ENCODE data around the gene GATD1.

The GATD1 gene

GRCh38 chr11:724049-724777, 53.1 kb downstream of the GATD1 start:
- H3K9me3 Mint-ChIP-seq: no peaks in the 10 kb centered on the region
- no peak for ATAC-seq
- H3K27ac Mint-ChIP-seq: no peak overlapping the region
- H3K36me3 Mint-ChIP-seq: peaks cover 5% of the 10 kb centered on the region
- peak overlapping the region; percentile 73 for H3K4me3 Mint-ChIP-seq
- no peak for DNase-seq (ENCODE audit: low spot score in 2 of 2)
- peaks cover 27% of the 10 kb centered on the region for H3K4me1 Mint-ChIP-seq

DNA sequence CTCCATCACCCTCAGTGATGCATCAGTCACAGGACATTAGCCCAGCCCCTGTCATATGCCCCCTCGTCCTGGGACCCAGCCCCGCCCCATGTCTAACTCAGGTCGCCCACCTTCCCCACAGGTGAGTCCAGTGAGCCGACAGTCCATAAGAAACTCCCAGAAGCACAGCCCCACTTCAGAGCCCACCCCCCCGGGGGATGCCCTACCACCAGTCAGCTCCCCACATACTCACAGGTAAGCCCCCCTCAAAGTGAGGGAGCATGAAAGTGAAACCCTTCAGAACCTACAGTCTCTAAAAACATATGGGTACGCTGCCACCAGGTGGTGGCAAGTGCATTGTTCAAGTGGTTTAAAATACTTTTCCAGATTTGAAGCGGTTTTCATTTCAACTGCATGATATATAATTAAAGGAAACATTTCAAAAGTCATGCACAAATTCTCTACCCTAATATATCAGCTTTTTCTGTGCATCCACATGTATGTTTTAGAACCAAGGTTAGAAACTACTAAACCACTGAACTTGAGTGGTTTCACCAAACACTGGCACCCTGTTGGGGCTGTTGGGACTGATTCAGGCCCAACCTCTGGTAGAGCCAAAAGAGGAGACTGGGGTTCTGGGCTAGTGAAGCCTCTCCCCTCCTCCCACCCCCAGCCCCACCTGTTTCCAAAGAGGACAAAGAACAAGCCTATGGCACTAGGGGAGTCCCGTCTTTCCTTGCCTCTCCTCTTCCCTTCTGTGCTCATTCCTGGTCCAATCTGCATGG, 54.0 kb downstream of the GATD1 start:
- DNase-seq (ENCODE audit: low spot score in 2 of 2) (peak in 1 of 2 donors; percentile 62), ATAC-seq (peak; percentile 22)
- Mint-ChIP-seq H3K27ac (peak overlapping the region; percentile 53), H3K9me3 (no peaks in the 10 kb centered on the region), H3K36me3 (peaks cover 5% of the 10 kb centered on the region), H3K4me1 (peaks cover 27% of the 10 kb centered on the region), H3K4me3 (peak overlapping the region; percentile 68)

DNA sequence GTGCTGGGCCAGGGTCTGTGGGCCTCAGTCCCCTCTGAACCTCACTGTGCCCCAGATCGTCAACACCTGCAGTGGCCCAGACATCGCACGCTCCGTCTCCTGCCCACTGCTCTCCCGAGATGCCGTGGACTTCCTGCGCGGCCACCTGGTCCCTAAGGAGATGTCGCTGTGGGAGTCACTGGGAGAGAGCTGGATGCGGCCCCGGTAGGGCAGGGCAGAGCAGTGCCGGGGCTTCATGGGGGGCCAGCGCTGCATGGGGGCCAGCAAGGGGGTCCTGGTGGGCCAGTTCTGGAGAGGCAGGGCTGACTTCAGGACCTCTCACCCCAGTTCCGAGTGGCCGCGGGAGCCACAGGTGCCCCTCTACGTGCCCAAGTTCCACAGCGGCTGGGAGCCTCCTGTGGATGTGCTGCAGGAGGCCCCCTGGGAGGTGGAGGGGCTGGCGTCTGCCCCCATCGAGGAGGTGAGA, 54.9 kb downstream of the GATD1 start:
- H3K4me1 Mint-ChIP-seq: peaks cover 27% of the 10 kb centered on the region
- no peak for ATAC-seq
- peaks cover 5% of the 10 kb centered on the region for H3K36me3 Mint-ChIP-seq
- H3K4me3 Mint-ChIP-seq: peak overlapping the region; percentile 61
- no peak overlapping the region for H3K27ac Mint-ChIP-seq
- DNase-seq (ENCODE audit: low spot score in 2 of 2): no peak
- H3K9me3 Mint-ChIP-seq: no peaks in the 10 kb centered on the region

DNA sequence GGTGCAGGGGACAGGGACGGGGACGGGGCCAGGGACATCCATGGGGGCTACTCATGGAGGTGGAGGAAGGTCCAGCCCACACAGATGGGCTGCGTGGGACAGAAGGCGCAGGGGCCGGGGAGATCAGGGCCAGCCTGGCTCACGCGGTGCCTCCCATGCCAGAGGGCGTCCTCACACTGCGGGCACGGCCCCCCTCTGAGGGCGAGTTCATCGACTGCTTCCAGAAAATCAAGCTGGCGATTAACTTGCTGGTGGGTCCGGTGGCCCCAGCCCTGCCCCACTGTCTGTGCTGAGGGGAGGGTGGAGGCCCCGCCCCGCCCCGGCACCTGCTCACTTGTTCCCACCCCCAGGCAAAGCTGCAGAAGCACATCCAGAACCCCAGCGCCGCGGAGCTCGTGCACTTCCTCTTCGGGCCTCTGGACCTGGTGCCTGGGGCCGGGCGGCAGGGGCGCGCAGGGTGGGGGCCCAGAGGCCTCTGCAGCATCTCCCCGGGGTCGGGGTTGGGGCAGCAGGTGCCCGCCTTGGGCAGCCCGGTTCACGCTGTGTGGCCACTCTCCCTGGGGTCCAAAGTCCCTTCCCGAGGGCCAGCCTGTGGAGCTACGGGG, 55.4 kb downstream of the GATD1 start:
- peak; percentile 38 for ATAC-seq
- Mint-ChIP-seq H3K36me3 (peaks cover 5% of the 10 kb centered on the region), H3K27ac (no peak overlapping the region), H3K4me3 (peak overlapping the region; percentile 61), H3K4me1 (peaks cover 22% of the 10 kb centered on the region), H3K9me3 (no peaks in the 10 kb centered on the region)
- DNase-seq (ENCODE audit: low spot score in 2 of 2): peak in 1 of 2 donors; percentile 65

DNA sequence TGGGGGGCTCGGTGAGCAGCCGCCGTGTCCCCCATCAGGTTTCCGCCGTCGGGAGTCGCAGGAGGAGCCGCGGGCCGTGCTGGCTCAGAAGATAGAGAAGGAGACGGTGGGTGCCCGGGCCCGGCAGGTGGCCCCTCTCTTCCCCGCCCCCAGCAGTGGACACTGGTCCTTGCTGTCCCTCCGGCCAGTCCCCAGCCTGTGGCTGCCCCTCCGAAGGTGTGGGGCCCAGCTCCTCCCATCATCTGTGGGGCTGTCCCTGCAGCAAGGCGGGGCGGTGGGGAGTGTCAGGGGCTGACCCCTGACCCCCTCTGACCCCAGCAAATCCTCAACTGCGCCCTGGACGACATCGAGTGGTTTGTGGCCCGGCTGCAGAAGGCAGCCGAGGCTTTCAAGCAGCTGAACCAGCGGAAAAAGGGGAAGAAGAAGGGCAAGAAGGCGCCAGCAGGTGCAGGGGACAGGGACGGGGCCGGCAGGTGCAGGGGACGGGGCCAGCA, 56.0 kb downstream of the GATD1 start:
- no peaks in the 10 kb centered on the region for H3K9me3 Mint-ChIP-seq
- DNase-seq (ENCODE audit: low spot score in 2 of 2) (no peak), ATAC-seq (no peak)
- no peak overlapping the region for H3K27ac Mint-ChIP-seq
- peaks cover 5% of the 10 kb centered on the region for H3K36me3 Mint-ChIP-seq
- H3K4me1 Mint-ChIP-seq: peaks cover 18% of the 10 kb centered on the region
- H3K4me3 Mint-ChIP-seq: peak overlapping the region; percentile 61

DNA sequence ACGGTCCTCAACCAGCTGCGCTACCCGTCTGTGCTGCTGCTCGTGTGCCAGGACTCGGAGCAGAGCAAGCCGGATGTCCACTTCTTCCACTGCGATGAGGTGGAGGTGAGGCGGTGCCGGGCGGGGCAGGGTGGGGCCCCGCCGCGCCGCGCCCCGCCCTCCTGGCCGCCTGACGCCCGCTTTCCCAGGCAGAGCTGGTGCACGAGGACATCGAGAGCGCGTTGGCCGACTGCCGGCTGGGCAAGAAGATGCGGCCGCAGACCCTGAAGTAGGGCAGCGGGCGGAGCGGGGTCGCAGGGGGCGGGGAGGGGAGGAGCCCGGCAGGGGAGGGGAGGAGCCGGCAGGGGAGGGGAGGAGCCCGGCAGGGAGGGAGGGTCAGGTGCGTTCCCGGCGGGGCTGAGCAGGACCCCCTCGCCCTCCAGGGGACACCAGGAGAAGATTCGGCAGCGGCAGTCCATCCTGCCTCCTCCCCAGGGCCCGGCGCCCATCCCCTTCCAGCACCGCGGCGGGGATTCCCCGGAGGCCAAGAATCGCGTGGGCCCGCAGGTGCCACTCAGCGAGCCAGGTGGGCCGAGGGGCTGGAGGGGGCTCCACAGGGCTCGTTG, 56.5 kb downstream of the GATD1 start:
- peak; percentile 67 to 71 for DNase-seq (ENCODE audit: low spot score in 2 of 2)
- peak overlapping the region; percentile 61 for H3K4me3 Mint-ChIP-seq
- peaks cover 18% of the 10 kb centered on the region for H3K4me1 Mint-ChIP-seq
- no peaks in the 10 kb centered on the region for H3K9me3 Mint-ChIP-seq
- H3K27ac Mint-ChIP-seq: no peak overlapping the region
- peak; percentile 79 for ATAC-seq
- H3K36me3 Mint-ChIP-seq: peaks cover 5% of the 10 kb centered on the region

- Mint-ChIP-seq H3K36me3 (peaks cover 5% of the 10 kb centered on the region), H3K27ac (no peak overlapping the region), H3K4me1 (peaks cover 18% of the 10 kb centered on the region), H3K4me3 (peak overlapping the region; percentile 61), H3K9me3 (no peaks in the 10 kb centered on the region)
- ATAC-seq: no peak
- no peak for DNase-seq (ENCODE audit: low spot score in 2 of 2)
Observed at GRCh38 chr11:720017-720641, 57.2 kb downstream of the GATD1 start.

DNA sequence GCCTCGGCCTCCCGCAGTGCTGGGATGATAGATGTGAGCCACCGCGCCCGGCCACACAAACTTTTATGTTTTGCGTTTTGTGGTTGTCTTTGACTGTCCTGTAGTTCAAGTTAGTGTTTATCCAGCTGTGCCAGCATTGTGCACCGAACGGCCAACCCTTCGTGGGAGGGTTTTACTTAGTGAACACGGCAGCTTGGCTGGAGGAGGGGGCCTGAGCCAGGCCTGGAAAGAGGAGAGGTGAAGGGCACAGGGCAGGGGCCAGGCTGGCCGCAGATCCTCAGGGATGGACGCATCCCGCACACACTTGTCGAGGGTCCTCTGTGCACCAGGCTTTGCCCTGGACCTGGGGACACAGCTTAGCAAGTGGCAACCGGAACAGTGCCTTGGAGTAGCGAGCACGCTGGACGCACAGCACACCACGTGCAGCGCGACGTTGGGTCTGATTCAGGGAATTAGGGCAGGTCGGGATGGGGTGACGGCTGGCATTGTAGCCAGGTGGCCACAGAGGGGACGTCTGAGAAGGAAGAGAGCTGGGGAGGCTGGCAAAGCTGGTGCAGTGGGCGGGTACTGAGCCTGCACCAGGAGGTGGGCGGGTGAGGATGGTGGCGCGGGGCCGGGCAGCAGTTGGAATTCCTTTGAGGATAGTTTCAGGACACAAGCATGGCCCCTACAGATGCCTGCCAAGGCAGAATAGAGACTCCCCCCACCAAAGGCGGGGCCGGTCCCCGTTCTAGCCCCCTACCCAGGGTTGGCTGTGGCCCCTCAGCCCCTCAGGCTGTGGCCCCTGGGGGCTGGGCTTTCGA, 57.9 kb downstream of the GATD1 start:
- no peak overlapping the region for H3K27ac Mint-ChIP-seq
- peak overlapping the region; percentile 61 for H3K4me3 Mint-ChIP-seq
- ATAC-seq (no peak), DNase-seq (ENCODE audit: low spot score in 2 of 2) (no peak)
- H3K36me3 Mint-ChIP-seq: peaks cover 5% of the 10 kb centered on the region
- H3K4me1 Mint-ChIP-seq: peaks cover 14% of the 10 kb centered on the region
- H3K9me3 Mint-ChIP-seq: no peaks in the 10 kb centered on the region

Data from stimulated activated effector memory CD8-positive, alpha-beta T cell treated with anti-CD3 and anti-CD28 coated beads, Interleukin-12 subunit alpha, Interleukin-12 subunit beta, amount 100 ng/mL, for 72 hours (primary cell).